ENCODE data around the gene CRYGN. TPM values are rescaled to one million over a fixed set of nuclear protein-coding genes. Genes with fewer than 3 reads are reported as not detected.

CRYGN gene
- polyA plus RNA-seq, 4 donors: 0.31 to 4.0 (median 2.6) TPM

DNA sequence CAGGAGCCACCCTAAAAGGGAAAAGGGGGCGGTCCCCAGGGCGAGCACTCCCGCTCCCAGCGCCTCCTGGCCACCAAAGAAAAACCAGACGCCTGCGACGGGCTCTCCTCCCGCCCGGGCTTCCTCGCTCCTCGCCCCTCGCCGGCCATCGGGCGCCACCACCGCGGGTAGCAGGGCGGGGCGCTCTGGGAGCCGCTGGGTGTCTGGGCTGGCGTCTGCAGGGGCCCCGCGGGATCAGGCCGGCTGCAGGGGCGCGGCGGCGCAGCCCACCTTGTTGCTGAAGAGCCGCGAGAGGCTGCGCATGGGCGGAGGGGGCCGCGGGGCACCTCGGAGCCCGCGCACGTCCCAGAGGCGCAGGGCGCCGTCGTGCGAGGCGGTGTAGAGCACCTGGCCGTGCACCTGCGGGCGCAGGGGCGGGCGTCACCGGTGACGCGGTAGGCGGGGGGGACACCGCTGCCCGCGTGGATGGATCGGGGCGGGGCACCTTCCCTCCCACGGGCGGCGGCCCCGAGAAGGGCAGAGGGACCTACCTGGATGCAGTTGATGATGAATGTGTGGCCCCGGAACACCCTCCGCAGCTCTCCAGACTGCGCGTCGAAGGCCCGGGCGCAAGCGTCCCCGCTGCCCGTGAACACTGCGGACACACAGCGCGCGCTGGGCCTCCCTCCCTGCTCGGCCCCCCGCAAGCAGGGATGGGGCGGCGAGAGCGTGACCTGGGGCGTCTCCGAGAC, 58.4 kb downstream of the CRYGN start:
- no peak for DNase-seq (ENCODE audit: low read depth in 4 of 4, low spot score in 3 of 4)

DNA sequence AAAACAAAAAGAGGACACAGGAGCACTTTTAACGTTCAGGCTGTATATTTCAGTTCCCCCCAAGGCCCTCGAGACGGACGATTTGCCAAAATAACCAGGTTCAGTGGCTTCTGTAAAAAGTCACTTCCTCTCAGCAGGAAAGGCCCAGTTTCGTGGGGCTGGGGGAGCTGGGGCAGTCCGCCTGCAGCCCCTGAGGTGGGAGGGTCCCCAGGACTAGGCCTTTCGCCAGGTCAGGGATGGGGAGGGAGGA, 58.9 kb downstream of the CRYGN start:
- no peak for DNase-seq (ENCODE audit: low read depth in 4 of 4, low spot score in 3 of 4)

DNA sequence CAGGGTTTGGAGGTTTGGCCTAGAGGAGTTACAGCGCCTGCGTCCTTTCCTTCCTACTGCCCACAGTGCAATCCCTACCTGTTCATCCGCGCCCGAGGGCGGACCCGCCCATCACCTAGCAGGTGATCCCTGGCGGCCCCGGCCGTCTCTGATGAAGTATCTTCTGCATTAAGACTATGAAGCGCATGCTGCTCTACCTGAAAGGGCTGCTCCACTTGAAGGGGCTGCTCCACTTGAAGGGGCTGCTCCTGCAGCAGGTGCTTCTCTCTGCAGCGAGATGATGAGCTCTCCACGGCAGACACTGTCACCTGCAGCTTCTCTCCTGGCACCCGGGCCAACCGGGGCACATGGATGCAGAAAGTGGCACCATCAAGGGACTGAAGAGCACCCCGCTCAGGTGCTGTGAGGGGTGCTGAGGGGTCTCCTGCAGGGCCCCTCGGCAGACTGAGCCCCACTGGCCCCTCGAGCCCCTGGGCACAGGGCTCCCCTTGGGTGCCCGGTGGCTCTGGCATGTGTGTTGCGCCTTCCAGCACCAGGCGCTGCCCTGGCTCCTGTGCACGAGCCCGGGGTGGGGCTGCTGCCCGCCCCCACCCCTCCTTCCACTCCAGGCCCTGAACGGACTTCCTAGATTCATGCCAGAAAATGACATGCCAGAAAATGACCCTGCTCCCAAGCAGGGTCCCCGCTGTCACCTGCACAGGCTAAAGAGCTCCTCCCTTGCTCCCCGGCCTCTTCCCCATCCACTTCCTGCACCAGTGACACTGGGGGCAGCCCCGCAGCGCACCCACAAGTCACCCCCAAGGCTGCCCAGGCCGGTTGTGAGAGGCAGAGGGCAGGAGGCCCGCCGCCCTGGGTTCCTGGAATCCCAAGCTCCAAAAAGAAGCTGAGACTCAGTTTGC, 59.5 kb downstream of the CRYGN start:
- DNase-seq (ENCODE audit: low read depth in 4 of 4, low spot score in 3 of 4): no peak

DNA sequence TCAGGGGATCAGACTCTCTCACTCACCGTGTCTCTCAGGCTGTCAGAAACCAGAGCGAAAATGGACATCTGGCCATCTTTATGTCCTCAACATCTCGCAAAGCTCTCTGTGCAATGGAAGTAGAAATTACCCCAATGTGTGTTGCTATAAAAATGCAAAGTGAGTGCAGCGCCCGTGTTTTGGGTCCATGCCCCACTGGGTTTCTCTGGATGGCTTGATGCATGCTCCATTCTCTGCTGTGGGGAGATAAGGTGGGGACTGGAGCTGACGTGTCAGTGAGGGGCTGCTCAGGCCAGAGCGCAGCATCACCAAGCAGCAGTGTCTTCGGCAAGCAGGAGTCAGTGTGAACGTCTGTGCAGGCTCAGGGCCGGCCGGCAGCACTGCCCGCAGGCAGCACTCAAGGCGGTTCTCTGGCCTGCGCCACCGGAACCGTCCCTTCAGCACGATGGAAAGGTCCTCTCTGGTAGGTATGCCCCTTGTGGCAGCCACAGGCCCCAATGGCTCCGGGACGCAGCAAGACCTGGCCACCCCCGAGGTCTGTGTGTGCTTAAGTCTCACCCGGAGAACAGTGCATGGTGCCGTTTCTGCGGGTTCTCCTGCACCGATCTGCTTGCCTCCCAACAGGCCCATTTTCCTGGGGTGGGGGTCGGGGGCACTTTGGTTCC, 60.3 kb downstream of the CRYGN start:
- DNase-seq (ENCODE audit: low read depth in 4 of 4, low spot score in 3 of 4): no peak

DNA sequence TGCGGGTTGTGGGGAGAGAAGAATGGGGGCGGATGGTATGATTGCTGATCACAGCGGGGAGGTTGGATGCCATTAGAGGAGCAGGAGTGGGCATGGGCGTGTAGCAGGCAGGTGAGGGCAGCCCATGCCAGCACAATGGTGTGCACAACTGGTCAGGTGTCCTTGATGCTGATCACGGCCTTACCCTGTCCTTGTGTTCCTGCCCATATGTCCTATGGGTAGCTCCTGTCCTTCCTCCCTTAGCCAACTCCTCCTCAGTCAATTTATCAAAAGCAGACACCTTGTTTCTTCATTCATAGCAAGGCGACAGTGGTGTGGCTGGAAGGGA, 60.8 kb downstream of the CRYGN start:
- no peak for DNase-seq (ENCODE audit: low read depth in 4 of 4, low spot score in 3 of 4)

Other genes starting within 250 kb of the CRYGN start
- gene H2BK1, start 229.7 kb downstream of the CRYGN start, polyA plus RNA-seq (ENCODE audit: insufficient read length in 4 of 4): not detected
- gene ABCF2, start 212.9 kb downstream of the CRYGN start, polyA plus RNA-seq (ENCODE audit: insufficient read length in 4 of 4): 10 to 100 TPM; 21.5 to 28.2 (median 25.5) TPM
- 10 to 100 TPM; 23.3 to 27.1 (median 25.6) TPM for gene CHPF2, start 207.7 kb downstream of the CRYGN start, polyA plus RNA-seq (ENCODE audit: insufficient read length in 4 of 4)
- gene SMARCD3, start 191.4 kb downstream of the CRYGN start, polyA plus RNA-seq (ENCODE audit: insufficient read length in 4 of 4): 10 to 100 TPM; 64.8 to 92.8 (median 84.6) TPM
- 10 to 100 TPM; 76.2 to 95.4 (median 85.2) TPM for gene NUB1, start 98.3 kb downstream of the CRYGN start, polyA plus RNA-seq (ENCODE audit: insufficient read length in 4 of 4)
- gene WDR86, start 30.1 kb downstream of the CRYGN start, polyA plus RNA-seq (ENCODE audit: insufficient read length in 4 of 4): 10 to 100 TPM; 17.1 to 48.1 (median 26.0) TPM
- gene RHEB, start 79.8 kb upstream of the CRYGN start, polyA plus RNA-seq (ENCODE audit: insufficient read length in 4 of 4): 100 to 1,000 TPM; 124 to 168 (median 145) TPM